ENCODE results near the gene LAT. TPM values are rescaled to one million over a fixed set of nuclear protein-coding genes. Genes with fewer than 3 reads are reported as not detected.
A peak's percentile ranks its signal among the peaks of the same experiment; 100 is the strongest.
"Not testable (repeated sequence)": the region's sequence is repeated elsewhere in the genome, so short reads cannot be mapped to it uniquely, and the experiment has no call there.

Gene LAT
- 100 to 1,000 TPM; 333 to 341 TPM for total RNA-seq

- no peaks in the 10 kb centered on the region for H3K27me3 Mint-ChIP-seq
- H3K4me1 Mint-ChIP-seq = peaks cover 44% of the 10 kb centered on the region
- DNase-seq = peak; percentile 89
- H3K4me3 Mint-ChIP-seq = peak within 1 kb of the TSS; percentile 99
- peaks cover 10% of the 10 kb centered on the region for H3K9me3 Mint-ChIP-seq
- ChIA-PET CTCF (interaction anchor here (1.2 to 4.2 kb wide), 4 partner anchors 9 to 40 kb away, joined by 4 to 15 read pairs (median 6); partner anchors contain the start of gene SPNS1), POLR2A (interaction anchor here (0.7 to 7.6 kb wide), 10 partner anchors 9 to 162 kb away, joined by 3 to 83 read pairs (median 10); partner anchors contain the start of genes ATXN2L, SH2B1, SPNS1 and TUFM)
- H3K36me3 Mint-ChIP-seq (ENCODE audit: low read depth) = peaks cover 81% of the 10 kb centered on the region
- H3K27ac Mint-ChIP-seq = peak within 1 kb of the TSS; percentile 92
These were observed at the start of gene LAT for GRCh38 chr16:28984619-28985135. LAT (plus strand) TSS chr16:28985052; CDS start chr16:28985418, 366 bp downstream.

DNA sequence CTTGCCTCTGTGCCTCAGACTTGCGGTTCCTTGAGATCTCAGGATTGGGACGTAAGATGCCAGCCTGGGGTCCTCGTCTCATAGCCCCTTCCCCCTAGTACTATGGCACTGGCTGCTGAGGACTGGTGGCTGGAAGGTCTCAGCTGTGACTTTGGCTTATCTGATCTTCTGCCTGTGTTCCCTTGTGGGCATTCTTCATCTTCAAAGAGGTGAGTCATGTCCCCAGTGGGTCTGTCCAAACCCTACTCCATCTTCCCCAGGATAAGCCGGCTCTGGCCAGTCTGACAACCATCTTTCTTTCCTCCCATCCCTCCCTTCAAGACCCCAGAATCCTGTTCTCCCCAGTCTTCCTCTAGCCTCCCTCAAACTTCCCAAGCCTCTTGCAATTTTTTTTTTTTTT, 49.5 kb upstream of the LAT start:
- POLR2A ChIA-PET = no interaction called here
- no peak overlapping the region for H3K4me3 Mint-ChIP-seq
- H3K36me3 Mint-ChIP-seq (ENCODE audit: low read depth) = no peaks in the 10 kb centered on the region
- H3K4me1 Mint-ChIP-seq = peaks cover 24% of the 10 kb centered on the region
- DNase-seq = no peak
- no peak overlapping the region for H3K27ac Mint-ChIP-seq
- CTCF ChIA-PET = interaction anchor here (3.3 kb wide), 1 partner anchor 10 kb away, joined by 37 read pairs; no protein-coding TSS in a partner anchor
- no peaks in the 10 kb centered on the region for H3K9me3 Mint-ChIP-seq
- H3K27me3 Mint-ChIP-seq = peaks cover 2% of the 10 kb centered on the region

GRCh38 chr16:28935924-28936783, 48.7 kb upstream of the LAT start:
- peak; percentile 85 for DNase-seq
- ChIA-PET CTCF (interaction anchor here (0.6 to 3.3 kb wide), 5 partner anchors 9 to 113 kb away, joined by 3 to 37 read pairs (median 4); partner anchors contain the start of genes ATXN2L and NFATC2IP), POLR2A (interaction anchor here (0.8 to 2.1 kb wide), 4 partner anchors 9 to 114 kb away, joined by 3 to 12 read pairs (median 6); partner anchors contain the start of genes ATXN2L and RABEP2)
- no peaks in the 10 kb centered on the region for H3K9me3 Mint-ChIP-seq
- peaks cover 2% of the 10 kb centered on the region for H3K27me3 Mint-ChIP-seq
- peaks cover 16% of the 10 kb centered on the region for H3K4me1 Mint-ChIP-seq
- H3K4me3 Mint-ChIP-seq = peak overlapping the region; percentile 58
- H3K36me3 Mint-ChIP-seq (ENCODE audit: low read depth) = no peaks in the 10 kb centered on the region
- no peak overlapping the region for H3K27ac Mint-ChIP-seq

- Mint-ChIP-seq H3K36me3 (ENCODE audit: low read depth) (no peaks in the 10 kb centered on the region), H3K4me1 (peaks cover 16% of the 10 kb centered on the region), H3K9me3 (no peaks in the 10 kb centered on the region), H3K27me3 (peaks cover 2% of the 10 kb centered on the region), H3K4me3 (peak overlapping the region; percentile 58), H3K27ac (no peak overlapping the region)
- ChIA-PET POLR2A (interaction anchor here (0.8 to 2.1 kb wide), 4 partner anchors 8 to 114 kb away, joined by 3 to 12 read pairs (median 6); partner anchors contain the start of genes ATXN2L and RABEP2), CTCF (interaction anchor here (0.6 to 3.3 kb wide), 5 partner anchors 8 to 114 kb away, joined by 3 to 37 read pairs (median 4); partner anchors contain the start of genes ATXN2L and NFATC2IP)
- DNase-seq = no peak
These were observed 48.1 kb upstream of the LAT start for GRCh38 chr16:28936784-28937155.

DNA sequence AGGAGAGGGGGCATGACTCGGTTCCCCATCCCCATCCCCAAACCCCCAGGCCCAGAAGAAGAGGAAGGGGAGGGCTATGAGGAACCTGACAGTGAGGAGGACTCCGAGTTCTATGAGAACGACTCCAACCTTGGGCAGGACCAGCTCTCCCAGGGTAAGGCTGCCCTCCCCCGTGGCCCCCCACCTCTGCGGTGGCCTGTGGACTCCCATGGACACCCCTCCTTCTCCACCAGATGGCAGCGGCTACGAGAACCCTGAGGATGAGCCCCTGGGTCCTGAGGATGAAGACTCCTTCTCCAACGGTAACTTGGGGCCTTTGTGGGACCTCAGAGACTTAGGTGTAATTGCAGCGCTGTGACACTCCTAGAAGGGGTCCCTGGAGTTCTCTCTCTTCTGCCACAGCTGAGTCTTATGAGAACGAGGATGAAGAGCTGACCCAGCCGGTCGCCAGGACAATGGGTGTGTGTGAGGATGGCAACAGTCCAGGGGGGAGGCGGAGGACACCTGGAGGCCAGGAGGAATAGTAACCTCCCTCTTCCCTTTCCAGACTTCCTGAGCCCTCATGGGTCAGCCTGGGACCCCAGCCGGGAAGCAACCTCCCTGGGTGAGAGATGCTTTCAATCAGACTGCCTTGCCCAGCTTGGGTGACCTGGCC, 47.5 kb upstream of the LAT start:
- no peaks in the 10 kb centered on the region for H3K9me3 Mint-ChIP-seq
- POLR2A ChIA-PET = interaction anchor here (2.1 kb wide), 1 partner anchor 12 kb away, joined by 12 read pairs; the partner anchor contains the start of gene RABEP2
- no peaks in the 10 kb centered on the region for H3K36me3 Mint-ChIP-seq (ENCODE audit: low read depth)
- H3K4me1 Mint-ChIP-seq = peaks cover 16% of the 10 kb centered on the region
- CTCF ChIA-PET = interaction anchor here (0.8 to 3.3 kb wide), 2 partner anchors 8 to 11 kb away, joined by 4 to 37 read pairs; no protein-coding TSS in a partner anchor
- H3K27ac Mint-ChIP-seq = no peak overlapping the region
- no peak for DNase-seq
- H3K27me3 Mint-ChIP-seq = peaks cover 2% of the 10 kb centered on the region
- H3K4me3 Mint-ChIP-seq = no peak overlapping the region

DNA sequence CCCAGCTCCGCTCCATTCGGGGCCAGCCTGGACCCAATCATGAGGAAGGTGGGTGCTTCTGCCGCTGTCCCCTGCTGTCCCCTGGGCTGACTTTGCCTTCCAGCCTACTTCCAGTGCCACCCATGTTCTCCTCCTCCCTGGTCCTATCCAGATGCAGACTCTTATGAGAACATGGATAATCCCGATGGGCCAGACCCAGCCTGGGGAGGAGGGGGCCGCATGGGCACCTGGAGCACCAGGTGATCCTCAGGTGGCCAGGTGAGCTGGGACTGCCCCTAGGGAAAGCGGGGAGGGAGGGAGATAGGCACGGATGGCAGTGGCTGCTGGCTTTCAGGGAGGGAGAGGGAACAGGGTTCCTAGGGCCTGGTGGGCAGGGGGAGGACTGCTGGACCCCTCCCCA, 46.1 kb upstream of the LAT start:
- no peaks in the 10 kb centered on the region for H3K36me3 Mint-ChIP-seq (ENCODE audit: low read depth)
- no peaks in the 10 kb centered on the region for H3K9me3 Mint-ChIP-seq
- ChIA-PET CTCF (no interaction called here), POLR2A (no interaction called here)
- DNase-seq = no peak
- H3K27ac Mint-ChIP-seq = no peak overlapping the region
- no peak overlapping the region for H3K4me3 Mint-ChIP-seq
- H3K4me1 Mint-ChIP-seq = peaks cover 17% of the 10 kb centered on the region
- peaks cover 2% of the 10 kb centered on the region for H3K27me3 Mint-ChIP-seq

DNA sequence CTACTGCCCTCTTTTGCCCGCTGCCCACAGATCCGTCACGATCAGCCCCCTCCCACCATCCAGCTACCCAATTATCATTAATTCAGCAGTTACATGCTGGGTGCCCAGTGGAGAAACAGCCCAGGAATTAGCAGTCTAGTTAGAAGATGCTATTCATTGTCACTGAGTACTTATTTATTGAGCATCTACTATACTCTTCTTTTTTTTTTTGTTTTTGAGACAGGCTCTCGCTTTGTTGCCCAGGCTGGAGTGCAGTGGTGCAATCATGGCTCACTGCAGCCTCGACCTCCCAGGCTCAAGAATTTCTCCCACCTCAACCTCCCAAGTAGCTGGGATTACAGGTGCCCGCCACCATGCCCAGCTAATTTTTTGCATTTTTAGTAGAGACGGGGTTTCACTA, 45.0 kb upstream of the LAT start:
- CTCF ChIA-PET, H3K9me3 Mint-ChIP-seq: not testable (repeated sequence)

GRCh38 chr16:28943281-28943680, 41.6 kb upstream of the LAT start:
- Mint-ChIP-seq H3K36me3 (ENCODE audit: low read depth) (no peaks in the 10 kb centered on the region), H3K27me3 (peaks cover 2% of the 10 kb centered on the region)
- POLR2A ChIA-PET = interaction anchor here (0.9 to 2.8 kb wide), 4 partner anchors 17 to 97 kb away, joined by 3 to 10 read pairs (median 4); partner anchors contain the start of gene TUFM

More for the DNA sequence above, 45.0 kb upstream of the LAT start:
- not testable (repeated sequence) for DNase-seq; H3K27me3 Mint-ChIP-seq; H3K4me3 Mint-ChIP-seq; H3K27ac Mint-ChIP-seq; H3K36me3 Mint-ChIP-seq (ENCODE audit: low read depth)
- POLR2A ChIA-PET = interaction anchor here (1.0 to 1.2 kb wide), 2 partner anchors 11 to 15 kb away, joined by 3 to 5 read pairs; partner anchors contain the start of genes NFATC2IP and RABEP2
- peaks cover 22% of the 10 kb centered on the region for H3K4me1 Mint-ChIP-seq

GRCh38 chr16:28946681-28947080, 38.2 kb upstream of the LAT start:
- Mint-ChIP-seq H3K27me3 (no peaks in the 10 kb centered on the region), H3K27ac (no peak overlapping the region), H3K4me1 (peaks cover 35% of the 10 kb centered on the region), H3K4me3 (no peak overlapping the region), H3K36me3 (ENCODE audit: low read depth) (peaks cover 8% of the 10 kb centered on the region), H3K9me3 (no peaks in the 10 kb centered on the region)
- ChIA-PET CTCF (interaction anchor here (2.8 kb wide), 1 partner anchor 17 kb away, joined by 20 read pairs; no protein-coding TSS in a partner anchor), POLR2A (interaction anchor here (1.0 kb wide), 1 partner anchor 124 kb away, joined by 4 read pairs; the partner anchor contains the start of gene ATXN2L)
- DNase-seq = no peak

More at GRCh38 chr16:28943281-28943680, 41.6 kb upstream of the LAT start:
- no peak for DNase-seq
- H3K27ac Mint-ChIP-seq = no peak overlapping the region
- H3K4me1 Mint-ChIP-seq = peaks cover 23% of the 10 kb centered on the region
- no peaks in the 10 kb centered on the region for H3K9me3 Mint-ChIP-seq
- CTCF ChIA-PET = interaction anchor here (1.5 to 3.4 kb wide), 3 partner anchors 69 to 80 kb away, joined by 6 to 26 read pairs (median 20); partner anchors contain the start of gene SH2B1
- no peak overlapping the region for H3K4me3 Mint-ChIP-seq

- no peaks in the 10 kb centered on the region for H3K27me3 Mint-ChIP-seq
- ChIA-PET POLR2A (interaction anchor here (0.7 to 2.9 kb wide), 13 partner anchors 9 to 128 kb away, joined by 3 to 22 read pairs (median 4); partner anchors contain the start of genes ATXN2L, RABEP2, SH2B1 and SPNS1), CTCF (interaction anchor here (0.6 to 0.9 kb wide), 5 partner anchors 14 to 88 kb away, joined by 3 to 4 read pairs (median 3); no protein-coding TSS in a partner anchor)
- H3K27ac Mint-ChIP-seq = peak within 1 kb of the TSS; percentile 88
- peaks cover 37% of the 10 kb centered on the region for H3K4me1 Mint-ChIP-seq
- peaks cover 41% of the 10 kb centered on the region for H3K36me3 Mint-ChIP-seq (ENCODE audit: low read depth)
- DNase-seq = peak; percentile 100
- no peaks in the 10 kb centered on the region for H3K9me3 Mint-ChIP-seq
- peak within 1 kb of the TSS; percentile 88 for H3K4me3 Mint-ChIP-seq
These were observed 34.0 kb upstream of the LAT start, which contains the start of gene NFATC2IP for GRCh38 chr16:28950648-28951409. NFATC2IP (plus strand) TSS chr16:28950937; CDS start chr16:28951012, 75 bp downstream.

DNA sequence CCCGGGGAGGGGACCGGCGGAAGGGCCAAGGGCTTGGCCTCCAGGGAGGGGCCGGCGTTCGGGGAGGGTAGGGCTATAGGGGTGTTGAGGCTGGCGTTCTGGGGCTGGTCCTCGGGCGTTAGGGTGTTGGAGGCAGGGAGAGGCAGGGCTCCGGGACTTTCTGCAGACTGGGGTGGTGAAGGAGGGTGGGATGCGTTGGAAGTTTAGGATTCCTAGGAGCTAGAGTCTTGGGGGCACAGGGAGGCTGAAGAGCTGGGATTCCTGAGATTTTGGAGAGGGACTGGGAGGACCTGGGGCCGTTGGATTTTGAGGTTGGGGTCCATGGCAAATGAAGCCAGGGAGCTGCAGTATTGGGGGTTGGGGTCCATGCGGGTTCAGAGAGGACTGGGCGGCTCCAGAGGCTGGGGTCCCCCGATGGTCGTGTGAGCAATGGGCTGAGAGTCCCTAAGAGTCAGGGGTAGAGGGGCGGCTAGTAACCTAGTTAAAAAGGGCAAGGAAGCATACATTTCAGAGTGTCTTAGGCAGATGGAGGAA, 33.4 kb upstream of the LAT start:
- no peak for DNase-seq
- H3K36me3 Mint-ChIP-seq (ENCODE audit: low read depth) = peaks cover 46% of the 10 kb centered on the region
- H3K4me1 Mint-ChIP-seq = peaks cover 37% of the 10 kb centered on the region
- no peaks in the 10 kb centered on the region for H3K27me3 Mint-ChIP-seq
- H3K4me3 Mint-ChIP-seq = peak overlapping the region; percentile 88
- ChIA-PET POLR2A (interaction anchor here (0.9 to 2.9 kb wide), 5 partner anchors 12 to 119 kb away, joined by 3 to 20 read pairs (median 5); partner anchors contain the start of genes RABEP2, SH2B1 and SPNS1), CTCF (no interaction called here)
- H3K9me3 Mint-ChIP-seq = no peaks in the 10 kb centered on the region
- peak overlapping the region; percentile 81 for H3K27ac Mint-ChIP-seq

Data from activated CD4-positive, alpha-beta memory T cell treated with anti-CD3 and anti-CD28 coated beads, Interleukin-2, amount 10 ng/mL, durations not matched to agents 7 days and 5 days (primary cell).